ENCODE measurements around the gene XRCC1.
"Not testable (repeated sequence)": the region's sequence is repeated elsewhere in the genome, so short reads cannot be mapped to it uniquely, and the experiment has no call there.

XRCC1 gene

DNA sequence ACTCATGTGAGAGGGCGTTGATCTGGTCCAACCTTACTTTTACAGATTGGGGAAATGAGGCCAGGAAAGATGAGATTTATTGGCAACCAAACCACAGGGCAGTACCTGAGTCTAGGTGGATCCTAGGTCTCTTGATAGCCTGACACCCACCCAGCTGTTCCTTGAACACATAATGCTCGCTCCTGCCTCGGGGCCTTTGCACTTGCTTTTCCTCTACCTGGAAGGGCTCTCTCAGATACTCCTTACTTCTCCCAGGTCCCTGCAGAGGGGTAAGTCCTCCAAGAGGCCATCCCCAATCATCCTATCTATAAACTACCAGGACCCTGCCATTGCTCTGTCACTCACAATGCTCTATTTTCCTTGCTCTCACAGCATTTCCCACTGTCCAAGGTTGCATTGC is 34.9 kb downstream of the XRCC1 start:
- DNase-seq: no peak

DNA sequence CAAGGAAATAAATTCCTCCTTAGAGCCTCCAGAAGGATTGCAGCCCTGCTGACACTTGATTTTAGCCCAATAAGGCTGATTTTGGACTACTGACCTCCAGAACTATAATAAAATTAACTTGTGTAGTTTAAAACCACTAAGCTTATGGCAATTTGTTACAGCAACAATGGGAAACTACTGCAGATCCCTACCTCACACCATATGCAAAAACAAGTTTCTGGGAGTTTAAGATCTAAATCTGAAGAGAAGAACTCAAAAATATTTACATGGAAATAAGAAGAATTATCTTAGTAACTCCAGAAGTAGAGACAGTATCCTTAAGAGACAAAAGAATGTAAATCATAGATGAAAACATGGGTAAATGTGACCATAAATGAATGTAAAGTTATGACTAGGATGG is 36.4 kb downstream of the XRCC1 start:
- no peak for DNase-seq

DNA sequence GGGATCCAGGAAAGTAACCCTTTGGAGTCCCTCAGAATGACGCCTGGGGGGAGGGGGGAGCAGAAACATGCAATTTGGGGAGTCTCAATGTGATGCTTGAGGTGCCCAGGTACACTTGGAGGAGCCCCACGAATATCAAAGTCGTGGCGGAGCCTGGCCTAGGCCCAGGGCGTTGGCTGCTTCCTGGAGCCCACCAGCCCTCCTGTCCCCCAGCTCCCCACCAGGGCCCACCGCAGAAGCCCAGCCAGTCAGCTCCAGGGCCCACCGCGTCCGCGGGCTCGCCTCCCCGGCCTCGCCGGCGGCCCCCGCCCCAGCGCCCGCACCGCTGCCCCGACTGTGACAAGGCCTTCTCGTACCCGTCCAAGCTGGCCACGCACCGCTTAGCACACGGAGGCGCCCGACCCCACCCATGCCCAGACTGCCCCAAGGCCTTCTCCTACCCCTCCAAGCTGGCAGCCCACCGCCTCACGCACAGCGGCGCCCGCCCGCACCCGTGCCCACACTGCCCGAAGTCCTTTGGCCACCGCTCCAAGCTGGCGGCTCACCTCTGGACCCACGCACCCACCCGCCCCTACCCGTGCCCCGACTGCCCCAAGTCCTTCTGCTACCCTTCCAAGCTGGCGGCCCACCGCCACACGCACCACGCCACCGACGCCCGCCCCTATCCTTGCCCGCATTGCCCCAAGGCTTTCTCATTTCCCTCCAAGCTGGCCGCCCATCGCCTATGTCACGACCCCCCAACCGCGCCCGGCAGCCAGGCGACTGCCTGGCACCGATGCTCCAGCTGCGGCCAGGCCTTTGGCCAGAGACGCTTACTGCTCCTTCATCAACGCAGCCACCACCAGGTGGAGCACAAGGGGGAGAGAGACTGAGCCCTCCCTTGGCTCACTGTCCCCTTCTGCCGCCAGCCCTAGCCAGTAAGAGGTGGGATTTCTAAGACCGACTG is 40.2 kb downstream of the XRCC1 start:
- peak; percentile 24 to 71 for DNase-seq

DNA sequence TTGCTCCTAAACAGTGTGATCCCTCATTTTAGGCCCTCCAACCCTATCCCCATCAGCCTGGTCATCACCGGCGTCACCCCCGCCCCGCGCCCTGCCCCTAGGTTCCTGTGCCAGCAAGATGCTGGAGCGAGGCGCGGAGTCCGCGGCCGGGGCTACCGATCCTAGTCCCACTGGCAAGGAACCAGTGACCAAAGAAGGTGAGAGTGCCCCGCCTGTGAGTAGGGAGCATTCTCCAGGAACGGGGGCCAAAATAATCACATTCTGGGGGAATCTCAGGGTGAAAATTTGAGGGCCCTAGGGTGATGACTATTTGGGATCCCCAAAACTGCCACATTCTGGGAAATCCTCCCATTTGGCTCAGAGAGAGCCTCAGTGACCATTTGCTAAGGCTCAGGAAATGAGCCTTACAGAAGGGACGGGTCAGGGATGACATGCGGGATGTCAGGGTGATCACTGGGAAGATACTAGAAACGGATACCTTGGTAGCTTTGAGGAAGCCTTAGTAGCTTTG is 41.0 kb downstream of the XRCC1 start:
- no peak for DNase-seq

DNA sequence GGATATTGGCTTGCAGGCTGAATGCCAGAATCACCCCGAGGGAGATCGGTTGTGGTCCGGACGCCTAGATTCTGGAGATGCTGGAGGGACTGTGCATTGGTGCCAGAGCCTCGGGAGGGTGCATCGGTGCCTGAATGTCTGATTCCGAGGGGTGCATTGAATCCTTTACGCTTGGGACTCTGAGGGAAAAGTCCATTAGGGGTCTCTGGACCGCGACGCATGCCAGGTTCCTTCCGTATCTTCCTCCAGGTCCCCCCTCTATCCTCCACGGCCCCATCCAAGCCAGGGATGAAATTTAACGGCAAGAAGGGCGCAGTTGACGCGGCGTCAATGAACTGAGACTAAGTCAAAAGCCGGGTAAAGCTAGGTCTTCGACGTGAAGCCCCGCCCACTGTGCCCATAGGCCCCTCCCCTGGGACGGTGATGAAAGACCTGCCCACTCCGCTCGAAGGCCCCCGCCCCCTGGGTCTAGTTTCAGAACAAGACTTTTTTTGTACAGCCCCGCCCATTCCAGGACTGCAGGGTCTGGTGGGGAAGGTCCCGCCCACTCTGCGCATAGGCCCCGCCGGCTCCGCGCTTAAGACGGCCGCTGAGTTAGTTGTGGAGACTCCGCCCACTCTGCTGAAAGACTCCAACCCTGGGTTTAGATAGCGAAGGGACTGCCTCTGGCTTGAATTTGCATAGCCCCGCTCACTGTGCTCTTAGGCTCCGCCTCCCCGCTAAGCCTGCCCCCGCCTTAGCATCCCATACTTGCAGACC is 41.6 kb downstream of the XRCC1 start:
- peak; percentile 99 to 100 for DNase-seq

DNA sequence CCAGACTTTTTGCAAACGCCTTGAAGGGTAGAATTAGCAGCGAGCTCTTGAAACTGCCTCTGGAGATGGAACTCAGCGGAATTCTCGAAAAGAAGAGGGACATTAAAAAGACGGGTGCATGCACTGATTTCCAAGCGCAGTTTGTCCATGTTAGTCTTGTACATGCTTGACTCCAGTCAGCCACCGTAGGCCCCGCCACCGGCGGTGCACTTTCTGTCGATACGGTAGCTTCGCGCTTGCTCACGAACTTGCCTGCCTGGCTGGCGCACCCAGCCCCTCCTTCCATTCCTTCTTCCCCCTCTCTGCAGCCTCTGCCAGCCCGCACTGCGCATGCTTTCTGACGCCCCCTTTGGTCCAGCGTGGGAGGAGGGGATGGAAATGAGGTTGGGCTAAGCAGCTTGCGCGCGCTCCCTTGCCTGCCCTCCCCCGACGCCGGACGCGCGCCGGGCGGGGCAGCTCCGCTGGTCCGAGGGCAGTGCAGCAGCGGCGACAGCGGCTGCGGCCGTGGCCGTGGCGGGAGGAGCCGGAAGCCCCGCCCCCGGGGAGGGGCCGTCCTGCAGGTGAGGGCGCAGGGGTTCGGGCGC is 42.3 kb downstream of the XRCC1 start, which contains the start of gene ZNF575:
Gene ZNF575 (plus strand): TSS at position 227 of the 584 bp plus-strand sequence. CDS start 1,235 bp downstream, outside the sequence.
- DNase-seq: peak; percentile 94 to 97

DNA sequence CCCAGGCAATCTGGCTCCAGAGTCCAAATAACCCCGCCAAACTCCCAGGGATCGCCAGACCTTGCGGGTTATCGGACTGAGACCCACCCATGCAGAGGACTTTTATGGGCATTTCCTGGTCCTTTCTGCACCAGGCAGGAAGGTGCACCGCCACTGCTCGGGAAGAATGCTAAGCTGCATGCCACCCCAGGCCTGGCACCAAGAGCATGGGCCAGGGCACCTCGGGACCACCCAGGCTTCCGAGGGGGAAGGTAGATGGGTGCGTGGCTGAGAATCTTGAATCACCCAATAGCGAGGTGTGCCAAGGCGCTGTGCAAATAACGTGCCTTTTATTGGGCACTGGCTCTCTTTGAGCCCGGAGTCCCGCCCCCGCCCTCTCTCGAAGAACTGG is 42.8 kb downstream of the XRCC1 start:
- peak in 1 of 2 experiments; percentile 88 for DNase-seq

DNA sequence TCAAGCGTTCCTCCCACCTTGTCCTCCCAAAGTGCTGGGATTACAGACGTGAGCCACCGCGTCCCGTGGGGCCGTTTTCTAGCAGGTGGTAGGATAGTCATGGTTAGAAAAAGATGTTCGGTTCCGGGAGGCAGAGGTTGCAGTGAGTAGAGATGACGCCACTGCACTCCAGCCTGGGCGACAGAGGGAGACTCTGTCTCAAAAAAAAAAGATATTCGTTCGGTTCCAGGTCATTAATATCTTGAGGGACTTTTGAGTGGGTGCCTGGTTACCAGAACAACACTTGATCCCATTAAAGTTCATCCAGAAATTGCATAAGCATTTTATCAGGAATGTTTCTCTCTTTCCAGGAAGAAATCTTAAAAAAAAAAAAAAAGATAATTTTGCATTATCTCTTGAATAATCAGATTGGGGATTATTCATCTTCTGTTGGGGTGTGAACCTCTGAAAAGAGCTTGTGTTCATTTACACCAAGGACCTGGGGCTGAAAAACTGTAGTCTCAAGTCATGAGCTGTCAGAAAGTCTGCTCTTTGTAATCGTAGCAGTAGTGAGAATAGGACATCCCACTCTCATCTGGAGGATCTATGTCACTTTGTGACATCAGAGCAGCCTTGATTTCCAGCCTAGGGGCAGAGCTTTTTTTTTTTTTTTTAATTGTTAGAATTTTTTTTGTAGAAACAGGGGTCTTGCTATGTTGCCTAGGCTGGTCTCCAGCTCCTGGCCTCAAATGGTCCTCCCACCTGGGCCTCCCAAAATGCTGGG is 47.3 kb downstream of the XRCC1 start:
- no peak for DNase-seq

DNA sequence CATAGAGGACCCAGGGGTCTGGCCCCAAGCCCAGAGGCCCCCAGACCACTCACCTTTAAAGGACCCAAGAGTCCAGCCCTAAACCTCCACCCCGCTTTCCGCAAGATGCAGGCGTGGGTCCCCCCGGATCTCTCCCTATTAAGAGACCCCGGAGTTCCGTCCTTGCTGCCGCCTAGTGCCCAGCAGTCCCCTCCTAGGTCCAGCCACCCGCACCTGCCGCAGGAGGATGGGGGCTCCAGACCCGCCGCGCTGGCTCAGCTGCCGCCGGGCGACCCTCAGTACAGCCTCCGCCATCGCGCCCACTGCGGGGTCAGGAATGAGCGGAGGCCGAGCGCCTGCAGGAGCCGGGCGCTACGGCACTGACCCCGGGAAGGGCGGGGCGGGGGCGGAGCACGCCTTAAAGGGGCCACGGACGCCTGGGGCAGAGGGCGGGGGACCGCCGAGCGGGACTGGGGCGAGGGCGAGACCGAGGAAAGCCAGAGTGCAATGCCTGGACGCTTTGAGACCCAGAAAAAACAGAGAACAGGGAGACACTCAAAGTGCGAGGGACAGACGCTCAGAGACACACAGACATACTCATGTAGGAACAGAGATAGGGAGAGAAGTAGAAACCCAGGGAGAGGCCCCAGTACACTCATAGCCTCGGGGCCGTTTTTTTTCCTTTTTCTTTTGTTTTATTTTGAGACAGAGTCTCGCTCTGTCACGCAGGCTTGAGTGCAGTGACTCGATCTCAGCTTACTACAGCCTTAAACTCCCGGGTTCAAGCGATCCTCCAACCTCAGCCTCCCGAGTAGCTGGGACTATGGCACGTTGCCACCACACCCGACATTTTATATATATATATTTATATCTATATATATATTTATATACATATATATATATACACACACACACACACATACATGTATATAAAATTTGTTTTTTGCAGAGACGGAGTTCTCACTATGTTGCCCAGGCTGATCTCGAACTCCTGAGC is 48.2 kb downstream of the XRCC1 start, which contains the start of gene ETHE1:
Gene ETHE1 (minus strand): TSS at position 318 of the 976 bp plus-strand sequence. CDS start 24 bp downstream, at position 294.
- DNase-seq: peak; percentile 23 to 92

DNA sequence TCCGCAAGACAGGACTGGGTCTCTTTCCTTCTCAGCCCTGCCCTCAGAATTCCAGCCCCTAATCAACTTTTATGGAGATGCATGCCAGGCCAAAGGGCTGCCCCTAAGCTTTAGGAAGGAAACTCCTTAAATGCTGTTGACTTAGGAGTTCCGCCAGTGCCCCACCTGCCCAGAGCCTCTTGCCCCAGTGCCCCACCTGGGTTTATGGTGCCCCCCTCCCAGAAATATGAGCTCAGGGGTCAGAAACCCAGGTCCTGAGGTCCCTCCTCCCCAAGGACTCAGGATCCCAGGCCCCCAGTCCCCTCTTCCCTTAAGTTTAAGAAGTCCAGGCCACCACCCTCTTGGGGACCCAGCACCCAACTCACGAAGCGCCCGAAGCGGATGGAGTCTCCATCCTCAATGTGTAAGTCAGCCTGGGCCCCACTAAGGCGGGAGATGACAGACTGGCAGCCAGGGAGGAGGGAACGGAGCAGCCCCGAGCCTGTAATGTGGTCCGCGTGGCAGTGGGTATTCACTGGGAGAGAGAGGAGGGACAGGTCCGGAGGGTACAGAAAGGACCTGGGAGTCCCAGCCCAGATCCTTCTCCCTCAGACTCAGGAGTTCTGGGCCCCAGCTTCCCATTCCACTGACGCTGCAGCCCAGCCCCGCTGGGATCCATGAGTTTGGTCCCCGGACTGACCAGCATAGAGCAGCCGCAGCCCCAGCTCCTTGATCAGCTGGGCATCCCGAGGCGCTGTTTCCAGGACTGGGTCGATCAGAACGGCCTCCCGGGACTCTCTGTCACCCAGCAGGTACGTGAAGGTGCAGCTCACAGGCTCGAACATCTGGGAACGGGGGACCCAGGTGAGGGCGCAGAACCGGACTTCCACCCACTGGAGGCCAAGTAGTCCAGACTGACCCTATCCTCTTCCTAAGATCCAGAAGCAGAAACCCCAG is 49.2 kb downstream of the XRCC1 start:
- peak in 1 of 2 experiments; percentile 56 for DNase-seq

DNA sequence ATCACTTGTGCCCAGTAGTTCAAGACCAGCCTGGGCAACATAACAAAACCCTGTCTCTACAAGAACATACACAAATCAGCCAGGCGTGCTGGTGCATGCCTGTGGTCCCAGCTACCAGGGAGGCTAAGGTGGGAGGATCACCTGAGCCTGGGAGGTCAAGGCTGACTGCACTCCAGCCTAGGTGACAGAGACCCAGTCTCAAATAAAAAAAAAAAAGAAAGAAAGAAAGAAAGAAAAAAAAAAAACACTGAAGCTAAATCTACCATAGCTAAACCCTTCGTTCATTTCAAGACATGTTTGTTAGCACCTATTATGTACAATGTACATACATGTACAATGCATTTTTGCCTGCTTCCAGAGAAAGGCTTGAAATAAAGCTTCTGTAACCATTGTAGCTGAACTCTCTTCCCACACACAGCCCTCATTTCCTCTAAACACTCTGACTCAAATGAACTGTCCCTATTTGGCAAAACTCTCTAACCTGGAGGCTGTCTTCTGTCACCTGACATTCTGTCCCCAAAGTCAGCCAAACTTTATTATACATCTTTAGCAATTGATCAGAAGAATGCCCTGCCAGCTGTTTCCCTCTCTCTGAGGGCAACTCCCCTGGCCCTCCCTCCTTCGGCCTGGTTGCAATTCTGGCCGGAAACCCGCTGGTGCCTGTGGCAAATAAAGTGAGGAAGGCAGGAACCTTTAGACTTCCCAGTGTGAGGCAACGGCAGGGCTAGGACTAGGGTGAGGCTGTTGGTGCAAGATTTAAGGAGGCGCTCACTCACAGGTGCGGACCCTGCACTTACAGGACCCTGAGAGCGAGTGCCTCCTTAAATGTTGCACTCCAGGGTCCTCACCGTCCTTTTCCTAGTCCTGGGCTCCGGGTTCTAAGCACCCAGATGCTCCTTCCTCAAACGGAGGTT is 50.1 kb downstream of the XRCC1 start:
- DNase-seq: peak in 1 of 2 experiments; percentile 31

DNA sequence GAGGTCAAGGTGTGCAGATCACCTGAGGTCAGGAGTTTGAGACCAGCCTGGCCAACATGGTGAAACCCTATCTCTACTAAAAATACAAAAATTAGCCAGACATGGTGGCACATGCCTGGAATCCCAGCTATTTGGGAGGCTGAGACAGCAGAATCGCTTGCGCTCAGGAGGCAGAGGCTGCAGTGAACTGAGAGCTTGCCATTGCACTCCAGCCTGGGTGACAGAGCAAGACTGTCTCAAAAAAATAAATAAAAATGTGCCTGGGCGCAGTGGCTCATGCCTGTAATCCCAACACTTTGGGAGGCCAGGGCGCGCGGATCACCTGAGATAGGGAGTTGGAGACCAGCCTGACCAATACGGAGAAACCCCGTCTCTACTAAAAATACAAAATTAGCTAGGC is 51.6 kb downstream of the XRCC1 start:
- not testable (repeated sequence) for DNase-seq

DNA sequence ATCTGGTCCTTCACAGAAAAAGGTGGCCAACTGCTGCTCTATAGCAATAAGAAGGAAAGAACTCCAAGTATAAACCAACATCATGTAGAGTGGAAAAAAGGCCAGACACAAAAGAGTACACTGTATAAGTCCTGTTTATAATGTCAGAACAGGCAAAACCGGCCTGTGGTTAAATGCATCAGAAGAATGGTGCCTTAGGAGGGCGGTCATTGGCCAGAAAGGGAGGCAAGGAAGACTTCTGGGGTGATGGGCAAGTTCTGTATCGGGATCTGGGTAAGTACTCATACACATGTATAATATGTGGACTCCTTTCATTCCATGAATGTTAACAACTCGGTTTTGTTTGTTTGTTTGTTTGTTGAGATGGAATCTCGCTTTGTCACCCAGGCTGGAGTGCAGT is 52.4 kb downstream of the XRCC1 start:
- no peak for DNase-seq

DNA sequence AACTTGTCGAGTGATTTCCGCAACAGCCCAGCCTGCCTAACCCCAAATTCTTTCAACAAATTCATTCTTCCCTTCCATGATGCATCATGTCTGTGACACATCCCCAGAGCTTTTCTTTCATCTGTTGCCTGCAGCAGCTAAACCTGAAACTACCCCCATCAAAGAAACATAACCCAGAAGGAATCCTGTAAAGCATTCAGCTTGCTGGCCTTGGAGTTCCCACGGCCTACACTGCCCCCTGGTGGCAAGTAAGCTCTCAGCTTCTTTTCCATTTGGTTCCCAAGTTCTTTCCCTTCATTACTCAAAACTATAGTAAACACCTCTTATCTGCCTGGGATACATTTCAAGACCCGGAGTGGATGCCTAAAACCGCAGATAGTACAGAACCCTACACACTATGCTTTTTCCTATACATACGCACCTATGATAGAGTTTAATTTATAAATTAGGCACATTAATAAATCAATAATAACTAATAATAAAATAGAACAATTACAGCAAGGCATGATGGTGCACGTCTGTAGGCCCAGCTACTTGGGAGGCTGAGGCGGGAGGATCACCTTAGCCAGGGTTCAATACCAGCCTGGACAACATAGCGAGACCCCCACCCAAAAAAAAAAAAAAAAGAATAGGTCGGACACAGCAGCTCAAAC is 55.8 kb downstream of the XRCC1 start:
- peak; percentile 70 to 90 for DNase-seq

DNA sequence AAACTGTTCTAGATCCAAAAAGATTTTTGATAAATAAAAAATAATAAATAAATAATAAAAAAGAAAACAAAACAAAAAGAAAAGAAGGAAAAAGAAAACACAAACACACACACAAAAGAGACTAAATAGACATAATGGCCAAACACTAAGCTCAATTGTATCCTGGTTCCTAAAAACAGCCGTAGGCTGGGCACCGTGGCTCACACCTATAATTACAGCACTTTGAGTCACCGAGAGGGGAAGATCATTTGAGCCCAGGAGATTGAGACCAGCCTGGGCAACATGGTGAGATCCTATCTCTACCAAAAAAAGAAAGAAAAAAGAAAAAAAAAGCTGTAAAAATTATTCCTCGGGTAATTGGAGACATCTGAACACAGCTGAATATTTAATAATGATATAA is 57.3 kb downstream of the XRCC1 start:
- DNase-seq: no peak

DNA sequence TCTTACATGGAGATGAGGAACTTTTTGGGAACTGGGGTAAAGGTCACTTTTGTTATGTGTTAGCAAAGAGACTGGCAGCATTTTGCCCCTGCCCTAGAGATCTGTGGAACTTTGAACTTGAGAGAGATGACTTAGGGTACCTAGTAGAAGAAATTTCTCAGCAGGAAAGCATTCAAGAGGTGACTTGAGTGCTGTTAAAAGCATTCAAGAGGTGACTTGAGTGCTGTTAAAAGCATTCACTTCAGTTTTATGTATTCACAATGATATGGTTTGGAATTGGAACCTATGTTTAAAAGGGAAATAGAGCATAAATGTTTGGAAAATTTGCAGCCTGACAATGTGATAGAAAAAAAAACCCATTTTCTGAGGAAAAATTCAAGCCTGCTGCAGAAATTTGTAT is 62.9 kb downstream of the XRCC1 start:
- DNase-seq: not testable (repeated sequence)

DNA sequence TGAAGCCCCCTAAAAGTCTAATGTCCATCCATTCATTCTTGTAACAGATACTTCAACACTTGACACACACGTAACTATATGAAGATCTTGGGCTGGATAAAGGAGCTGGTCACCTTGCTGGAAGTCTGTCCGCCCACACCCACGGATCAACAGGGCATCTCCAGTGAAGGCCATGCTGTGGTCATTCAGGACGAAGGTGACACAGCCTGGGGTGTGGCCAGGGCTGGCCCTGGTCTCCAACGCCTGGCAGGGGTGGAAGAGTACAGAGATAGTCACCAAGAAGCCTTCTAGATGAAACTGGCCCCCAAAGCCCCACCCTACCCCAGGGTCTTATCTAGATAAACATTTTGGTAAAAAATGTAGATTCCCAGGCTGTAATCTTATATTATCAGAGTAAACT is 64.0 kb downstream of the XRCC1 start:
- no peak for DNase-seq

DNA sequence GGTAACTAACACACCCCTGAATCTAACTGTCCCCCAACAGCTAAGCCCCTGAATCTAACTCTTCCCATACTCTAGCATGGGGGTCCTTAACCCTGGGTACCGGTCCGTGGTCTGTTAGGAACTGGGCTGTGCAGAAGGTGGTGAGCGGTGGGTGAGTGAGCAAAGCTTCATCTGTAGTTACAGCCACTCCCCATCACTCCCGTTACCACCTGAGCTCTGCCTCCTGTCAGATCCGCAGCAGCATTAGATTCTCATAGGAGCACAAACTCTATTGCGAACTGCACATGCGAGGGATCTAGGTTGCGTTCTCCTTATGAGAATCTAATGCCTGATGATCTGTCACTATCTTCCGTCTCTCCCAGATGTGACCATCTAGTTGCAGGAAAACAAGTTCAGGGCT is 64.6 kb downstream of the XRCC1 start:
- DNase-seq: no peak
